H9 (cell line): ENCODE results near the gene H6PD. TPM values are rescaled to one million over a fixed set of nuclear protein-coding genes. Genes with fewer than 3 reads are reported as not detected.

Experiments
- DNase-seq: peaks from one replicate; pipeline ENCODE4 v3.0.0-alpha.2; 2017
- H2AFZ ChIP-seq: one replicate; pipeline ENCODE4 v1.6.1; 2013; ENCODE audit warnings: mild to moderate bottlenecking, low read length, control low read depth, moderate library complexity
- H2AK5ac ChIP-seq: 2 replicates; pipeline ENCODE4 v1.6.1; 2013; ENCODE audit warnings: low read length, control low read depth, mixed read lengths; ENCODE audit not compliant: insufficient read length
- H2BK120ac ChIP-seq: one replicate; pipeline ENCODE4 v1.6.1; 2013; ENCODE audit warnings: low read depth, mild to moderate bottlenecking, low read length, control low read depth, inconsistent platforms; ENCODE audit not compliant: poor library complexity, severe bottlenecking
- H2BK12ac ChIP-seq: 2 replicates; pipeline ENCODE4 v1.6.1; 2013; ENCODE audit warnings: low read length, control low read depth, mixed read lengths, low read depth; ENCODE audit not compliant: insufficient read length
- H2BK15ac ChIP-seq: 2 replicates; pipeline ENCODE4 v1.6.1; 2013; ENCODE audit warnings: low read depth, low read length, control low read depth
- H2BK20ac ChIP-seq: one replicate; pipeline ENCODE4 v1.6.1; 2013; ENCODE audit warnings: low read depth, mild to moderate bottlenecking, low read length, control low read depth, inconsistent platforms; ENCODE audit not compliant: poor library complexity, severe bottlenecking
- H2BK5ac ChIP-seq: 2 replicates; pipeline ENCODE4 v1.6.1; 2013; ENCODE audit warnings: low read length, control low read depth, mixed read lengths; ENCODE audit not compliant: insufficient read length
- H3K14ac ChIP-seq: 2 replicates; pipeline ENCODE4 v1.6.1; 2013; ENCODE audit warnings: low read length, control low read depth; ENCODE audit not compliant: insufficient read depth
- H3K18ac ChIP-seq: 2 replicates; pipeline ENCODE4 v1.6.1; 2013; ENCODE audit warnings: low read depth, mild to moderate bottlenecking, mixed read lengths, low read length, control low read depth; ENCODE audit not compliant: insufficient read length
- H3K23ac ChIP-seq: 2 replicates; pipeline ENCODE4 v1.6.1; 2013; ENCODE audit warnings: low read length, control low read depth, mixed read lengths, low read depth; ENCODE audit not compliant: insufficient read length
- H3K23me2 ChIP-seq: 2 replicates; pipeline ENCODE4 v1.6.1; 2013; ENCODE audit warnings: low read depth, mild to moderate bottlenecking, mixed read lengths, low read length, control low read depth; ENCODE audit not compliant: insufficient read length, poor library complexity, severe bottlenecking
- H3K27ac ChIP-seq: 2 replicates; pipeline ENCODE4 v1.5.1; 2013; ENCODE audit warnings: low read length, control low read depth, mixed read lengths, low read depth; ENCODE audit not compliant: insufficient read length
- H3K27me3 ChIP-seq: 2 replicates; pipeline ENCODE4 v1.6.1; 2013; ENCODE audit warnings: low read length, control low read depth, inconsistent platforms; ENCODE audit not compliant: insufficient read depth
- H3K4ac ChIP-seq: 2 replicates; pipeline ENCODE4 v1.6.1; 2013; ENCODE audit warnings: low read depth, mild to moderate bottlenecking, control low read depth, inconsistent platforms, low read length, moderate library complexity
- H3K4me1 ChIP-seq: 2 replicates; pipeline ENCODE4 v1.6.1; 2013; ENCODE audit warnings: low read length, control low read depth, inconsistent platforms; ENCODE audit not compliant: insufficient read depth
- H3K4me2 ChIP-seq: 2 replicates; pipeline ENCODE4 v1.6.1; 2013; ENCODE audit warnings: low read length, control low read depth, mixed read lengths; ENCODE audit not compliant: insufficient read length, insufficient read depth
- H3K56ac ChIP-seq: 2 replicates; pipeline ENCODE4 v1.6.1; 2013; ENCODE audit warnings: low read depth, mild to moderate bottlenecking, mixed read lengths, low read length, control low read depth; ENCODE audit not compliant: insufficient read length
- H3K79me1 ChIP-seq: 2 replicates; pipeline ENCODE4 v1.6.1; 2013; ENCODE audit warnings: low read depth, mild to moderate bottlenecking, moderate library complexity, low read length, control low read depth, inconsistent platforms; ENCODE audit not compliant: insufficient read depth, poor library complexity, severe bottlenecking
- H3K79me2 ChIP-seq: 2 replicates; pipeline ENCODE4 v1.6.1; 2013; ENCODE audit warnings: low read length, control low read depth, inconsistent platforms; ENCODE audit not compliant: insufficient read depth
- H3K9ac ChIP-seq: 2 replicates; pipeline ENCODE4 v1.6.1; 2013; ENCODE audit warnings: low read length, control low read depth, mixed read lengths; ENCODE audit not compliant: insufficient read length; ENCODE audit errors: extremely low read depth
- H3K9me3 ChIP-seq: one replicate; pipeline ENCODE4 v1.6.1; 2013; ENCODE audit warnings: low read depth, low read length, inconsistent platforms; ENCODE audit not compliant: control insufficient read depth
- H3T11ph ChIP-seq: one replicate; pipeline ENCODE4 v1.6.1; 2013; ENCODE audit warnings: mild to moderate bottlenecking, low read length, control low read depth, inconsistent platforms
- H4K20me1 ChIP-seq: one replicate; pipeline ENCODE4 v1.6.1; 2013; ENCODE audit not compliant: control insufficient read depth, insufficient read length, insufficient read depth
- H4K5ac ChIP-seq: 2 replicates; pipeline ENCODE4 v1.6.1; 2013; ENCODE audit warnings: low read depth, mild to moderate bottlenecking, mixed read lengths, low read length, control low read depth; ENCODE audit not compliant: insufficient read length
- H4K8ac ChIP-seq: replicated peaks from 2 replicates; pipeline ENCODE4 v1.6.1; 2013; ENCODE audit warnings: low read length, control low read depth, mixed read lengths, low read depth; ENCODE audit not compliant: insufficient read length
- H4K91ac ChIP-seq: 2 replicates; pipeline ENCODE4 v1.6.1; 2013; ENCODE audit warnings: low read depth, mild to moderate bottlenecking, moderate library complexity, mixed read lengths, low read length, control low read depth; ENCODE audit not compliant: insufficient read length
- H3K27ac Mint-ChIP-seq, 3 experiments: 2 replicates in 2 of 3; 3 replicates in 1 of 3; pipeline ENCODE4 v1.8.0; 2020 to 2021; ENCODE audit warnings: mixed read lengths in 3 of 3, mild to moderate bottlenecking in 1 of 3, moderate library complexity in 1 of 3
- H3K27me3 Mint-ChIP-seq: 2 replicates; pipeline ENCODE4 v1.8.0; 2021; ENCODE audit warnings: low read depth, mild to moderate bottlenecking, moderate library complexity, mixed read lengths
- H3K36me3 Mint-ChIP-seq, 3 experiments: 2 replicates in 2 of 3; 3 replicates in 1 of 3; pipeline ENCODE4 v1.8.0; 2020 to 2021; ENCODE audit warnings: low read depth in 3 of 3, mixed read lengths in 3 of 3; ENCODE audit not compliant: insufficient read depth in 1 of 3
- H3K4me1 Mint-ChIP-seq, 2 experiments: 2 replicates each; pipeline ENCODE4 v1.8.0; 2020; ENCODE audit warnings: mixed read lengths in 2 of 2
- H3K4me3 Mint-ChIP-seq, 2 experiments: 2 replicates in 1 of 2; 3 replicates in 1 of 2; pipeline ENCODE4 v1.8.0; 2020 to 2021; ENCODE audit warnings: mild to moderate bottlenecking in 2 of 2, mixed read lengths in 2 of 2, moderate library complexity in 1 of 2
- H3K9me3 Mint-ChIP-seq, 2 experiments: 2 replicates in 1 of 2; 3 replicates in 1 of 2; pipeline ENCODE4 v1.8.0; 2020; ENCODE audit warnings: mild to moderate bottlenecking in 2 of 2, mixed read lengths in 2 of 2, moderate library complexity in 1 of 2
- WGBS: extraction: QIAGEN DNeasy Blood & Tissue Kit; methylation state at CpG from one replicate; pipeline ENCODE4 v1.1.7; 2013; ENCODE audit warnings: missing lambda C conversion rate, low lambda C conversion rate, mixed read lengths; ENCODE audit not compliant: insufficient read length; ENCODE audit errors: extremely low coverage; 5-methylcytosine and 5-hydroxymethylcytosine counted together
- total RNA-seq: library from RNA; stranded (reverse); gene quantifications from 2 replicates; pipeline ENCODE4 v1.2.1, GENCODE V29; 2021
- TF ChIP-seq, protein P1 (sequence below): fragments of 200-600 bp; sonication (generic); conservative IDR thresholded peaks from 3 replicates; pipeline ENCODE4 v1.8.0; 2021; ENCODE audit warnings: antibody characterized with exemption, mild to moderate bottlenecking

Gene H6PD
- total RNA-seq, 1 experiment from 2014 or later = 7.9 TPM

DNA sequence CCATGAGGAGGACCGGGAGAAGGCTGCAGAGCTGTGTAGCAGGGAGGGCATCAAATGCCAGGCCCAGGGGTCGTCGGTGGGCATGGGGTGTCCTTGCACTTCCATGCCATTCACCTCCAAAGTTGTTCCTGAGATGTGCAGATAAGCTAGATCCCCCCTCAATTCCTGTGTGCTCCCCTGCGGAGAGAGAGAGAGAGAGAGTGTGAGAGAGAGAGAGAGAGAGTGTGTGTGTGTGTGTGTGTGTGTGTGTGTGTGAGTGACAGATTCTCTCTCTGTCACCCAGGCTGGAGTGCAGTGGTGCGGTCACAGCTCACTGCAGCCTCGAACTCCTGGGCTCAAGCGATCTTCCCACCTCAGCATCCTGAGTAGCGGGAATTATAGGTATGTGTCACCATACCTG, 74.5 kb downstream of the H6PD start:
- no peak overlapping the region for H2BK20ac ChIP-seq
- no peak overlapping the region for H4K8ac ChIP-seq
- H4K20me1 ChIP-seq = no peaks in the 10 kb centered on the region
- H3K4me1 ChIP-seq = no peaks in the 10 kb centered on the region
- no peaks in the 10 kb centered on the region for H3K23me2 ChIP-seq
- no peak overlapping the region for H2BK12ac ChIP-seq
- no peak overlapping the region for H3K18ac ChIP-seq
- no peaks in the 10 kb centered on the region for H3K79me1 ChIP-seq
- H4K91ac ChIP-seq = no peak overlapping the region
- no peak overlapping the region for H3K27ac Mint-ChIP-seq
- H3K27ac ChIP-seq = no peak overlapping the region
- H3K36me3 Mint-ChIP-seq = no peaks in the 10 kb centered on the region; a peak in 1 of 7 replicates
- peaks cover 5% of the 10 kb centered on the region for H3K27me3 Mint-ChIP-seq
- H3K4ac ChIP-seq = no peak overlapping the region
- no peak overlapping the region for H4K5ac ChIP-seq
- H2BK15ac ChIP-seq = no peak overlapping the region
- no peak overlapping the region for H3K9ac ChIP-seq
- no peak for DNase-seq
- H3K23ac ChIP-seq = no peak overlapping the region
- no peak overlapping the region for H2AFZ ChIP-seq
- H3K9me3 ChIP-seq = no peaks in the 10 kb centered on the region
- no peak overlapping the region for H3K4me2 ChIP-seq
- WGBS = no CpG with 5 or more reads among the region's 8 CpGs
- no peak overlapping the region for H2AK5ac ChIP-seq
- H3K14ac ChIP-seq = no peak overlapping the region
- TF ChIP-seq, protein P1, sequence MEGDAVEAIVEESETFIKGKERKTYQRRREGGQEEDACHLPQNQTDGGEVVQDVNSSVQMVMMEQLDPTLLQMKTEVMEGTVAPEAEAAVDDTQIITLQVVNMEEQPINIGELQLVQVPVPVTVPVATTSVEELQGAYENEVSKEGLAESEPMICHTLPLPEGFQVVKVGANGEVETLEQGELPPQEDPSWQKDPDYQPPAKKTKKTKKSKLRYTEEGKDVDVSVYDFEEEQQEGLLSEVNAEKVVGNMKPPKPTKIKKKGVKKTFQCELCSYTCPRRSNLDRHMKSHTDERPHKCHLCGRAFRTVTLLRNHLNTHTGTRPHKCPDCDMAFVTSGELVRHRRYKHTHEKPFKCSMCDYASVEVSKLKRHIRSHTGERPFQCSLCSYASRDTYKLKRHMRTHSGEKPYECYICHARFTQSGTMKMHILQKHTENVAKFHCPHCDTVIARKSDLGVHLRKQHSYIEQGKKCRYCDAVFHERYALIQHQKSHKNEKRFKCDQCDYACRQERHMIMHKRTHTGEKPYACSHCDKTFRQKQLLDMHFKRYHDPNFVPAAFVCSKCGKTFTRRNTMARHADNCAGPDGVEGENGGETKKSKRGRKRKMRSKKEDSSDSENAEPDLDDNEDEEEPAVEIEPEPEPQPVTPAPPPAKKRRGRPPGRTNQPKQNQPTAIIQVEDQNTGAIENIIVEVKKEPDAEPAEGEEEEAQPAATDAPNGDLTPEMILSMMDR = no peak
- H2BK120ac ChIP-seq = no peak overlapping the region
- no peak overlapping the region for H3T11ph ChIP-seq
- H3K27me3 ChIP-seq = no peaks in the 10 kb centered on the region
- no peak overlapping the region for H3K56ac ChIP-seq
- H3K9me3 Mint-ChIP-seq = no peaks in the 10 kb centered on the region
- no peak overlapping the region for H2BK5ac ChIP-seq
- no peaks in the 10 kb centered on the region for H3K79me2 ChIP-seq
- peaks cover 3 to 14% of the 10 kb centered on the region in 2 experiments; a peak in 2 of 4 replicates for H3K4me1 Mint-ChIP-seq
- no peak overlapping the region for H3K4me3 Mint-ChIP-seq
